ENCODE results near the gene NFYB. TPM values are rescaled to one million over a fixed set of nuclear protein-coding genes. Genes with fewer than 3 reads are reported as not detected.

NFYB gene
- total RNA-seq, 1 experiment from 2014 or later, result 22.4 TPM

DNA sequence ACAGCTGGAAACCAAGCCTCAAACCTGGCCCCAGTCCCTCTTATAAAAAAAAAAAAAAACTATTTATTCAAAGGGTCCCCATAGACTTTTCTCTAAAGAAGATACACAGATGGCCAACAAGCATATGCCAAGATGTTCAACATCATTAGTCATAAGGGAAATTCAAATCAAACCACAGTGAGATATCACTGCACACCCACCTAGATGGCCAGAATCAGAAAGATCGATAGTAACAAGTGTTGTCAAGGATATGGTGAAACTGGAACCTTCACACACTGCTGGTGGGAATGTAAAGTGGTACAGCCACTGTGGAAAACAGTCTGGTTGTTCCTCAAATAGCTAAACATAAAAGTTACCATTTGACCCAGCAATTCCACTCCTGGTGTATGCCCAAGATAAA lies 5.9 kb upstream of the NFYB start:
- TF ChIP-seq RAD21 (IDR thresholded peaks at IDR 0.05; ENCODE audit: low read depth), result no peak
- TF ChIP-seq TCF7L2 (IDR thresholded peaks at IDR 0.05; ENCODE audit: borderline replicate concordance, extremely low read depth, insufficient read depth, insufficient read length), result no peak
- TF ChIP-seq, protein P1, sequence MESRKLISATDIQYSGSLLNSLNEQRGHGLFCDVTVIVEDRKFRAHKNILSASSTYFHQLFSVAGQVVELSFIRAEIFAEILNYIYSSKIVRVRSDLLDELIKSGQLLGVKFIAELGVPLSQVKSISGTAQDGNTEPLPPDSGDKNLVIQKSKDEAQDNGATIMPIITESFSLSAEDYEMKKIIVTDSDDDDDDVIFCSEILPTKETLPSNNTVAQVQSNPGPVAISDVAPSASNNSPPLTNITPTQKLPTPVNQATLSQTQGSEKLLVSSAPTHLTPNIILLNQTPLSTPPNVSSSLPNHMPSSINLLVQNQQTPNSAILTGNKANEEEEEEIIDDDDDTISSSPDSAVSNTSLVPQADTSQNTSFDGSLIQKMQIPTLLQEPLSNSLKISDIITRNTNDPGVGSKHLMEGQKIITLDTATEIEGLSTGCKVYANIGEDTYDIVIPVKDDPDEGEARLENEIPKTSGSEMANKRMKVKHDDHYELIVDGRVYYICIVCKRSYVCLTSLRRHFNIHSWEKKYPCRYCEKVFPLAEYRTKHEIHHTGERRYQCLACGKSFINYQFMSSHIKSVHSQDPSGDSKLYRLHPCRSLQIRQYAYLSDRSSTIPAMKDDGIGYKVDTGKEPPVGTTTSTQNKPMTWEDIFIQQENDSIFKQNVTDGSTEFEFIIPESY (IDR thresholded peaks at IDR 0.05; ENCODE audit: extremely low read depth, insufficient replicate concordance, low read length), result no peak
- intact Hi-C loops (cut with micrococcal nuclease), result no loop called here
- Histone ChIP-seq H3K4me1 (ENCODE audit: control insufficient read depth in 1 of 2, insufficient read depth in 2 of 2, low read length in 2 of 2) (peaks cover 0 to 1% of the 10 kb centered on the region in 2 experiments; a peak in 3 of 4 replicates), H3K27me3 (ENCODE audit: insufficient read depth, low read length) (no peaks in the 10 kb centered on the region), H3K9me3 (ENCODE audit: control insufficient read depth in 1 of 2, insufficient read depth in 1 of 2, low read depth in 1 of 2, low read length in 2 of 2) (no peaks in the 10 kb centered on the region), H3K79me2 (ENCODE audit: insufficient read depth, low read length) (no peaks in the 10 kb centered on the region), H3K36me3 (ENCODE audit: control insufficient read depth in 1 of 2, insufficient read depth in 2 of 2, low read length in 2 of 2) (no peaks in the 10 kb centered on the region), H3K9ac (ENCODE audit: low read length) (no peak overlapping the region), H3K4me2 (ENCODE audit: low read length) (no peak overlapping the region), H3K4me3 (replicated peaks in 1 of 2; ENCODE audit: low read depth in 1 of 2, low read length in 2 of 2) (no peak overlapping the region), H3K27ac (ENCODE audit: low read depth, low read length) (no peak overlapping the region), H3K9me2 (ENCODE audit: insufficient read depth) (no peaks in the 10 kb centered on the region), H2AFZ (ENCODE audit: low read depth, low read length, poor library complexity, severe bottlenecking) (no peak overlapping the region), H4K20me1 (ENCODE audit: insufficient read depth) (no peaks in the 10 kb centered on the region)
- DNase-seq (ENCODE audit: low read depth, low spot score) (no peak), ATAC-seq (no peak)
- POLR2A ChIA-PET, result no interaction called here
- CTCF ChIA-PET, result interaction anchor here (1.0 kb wide), 1 partner anchor 35 kb away, joined by 3 read pairs; no protein-coding TSS in a partner anchor
- RAD21 ChIA-PET (ENCODE audit: low non-redundant PET in 1 of 2, low total read pairs in 2 of 2, uncharacterized antibody in 2 of 2, unreplicated experiment in 2 of 2), result no interaction called here
- BruUV-seq (replicated peaks), result no TSS peak

DNA sequence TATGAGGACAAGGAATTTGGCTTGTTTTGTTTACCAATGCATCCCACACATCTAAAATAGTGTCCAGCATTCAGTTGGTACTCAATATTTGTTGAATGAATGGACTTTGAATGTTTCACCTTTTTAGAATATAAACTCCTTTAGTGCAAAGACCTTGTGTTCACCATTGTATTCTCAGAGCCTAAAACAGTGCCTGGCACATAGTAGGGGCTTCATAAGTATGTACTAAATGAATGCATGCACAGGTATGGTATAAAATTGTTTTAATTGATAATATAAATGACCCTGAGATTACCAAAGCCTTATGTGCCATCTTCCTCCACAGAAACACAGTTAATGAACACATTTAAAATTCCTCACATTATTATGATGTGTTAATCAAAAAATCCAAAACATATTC lies 5.0 kb upstream of the NFYB start:
- intact Hi-C loops (cut with micrococcal nuclease), result no loop called here
- no peak overlapping the region for H2AFZ ChIP-seq (ENCODE audit: low read depth, low read length, poor library complexity, severe bottlenecking)
- H3K9me3 ChIP-seq (ENCODE audit: control insufficient read depth in 1 of 2, insufficient read depth in 1 of 2, low read depth in 1 of 2, low read length in 2 of 2), result no peaks in the 10 kb centered on the region
- RAD21 ChIA-PET (ENCODE audit: low non-redundant PET in 1 of 2, low total read pairs in 2 of 2, uncharacterized antibody in 2 of 2, unreplicated experiment in 2 of 2), result no interaction called here
- no peak overlapping the region for H3K4me2 ChIP-seq (ENCODE audit: low read length)
- no peaks in the 10 kb centered on the region for H3K27me3 ChIP-seq (ENCODE audit: insufficient read depth, low read length)
- H3K36me3 ChIP-seq (ENCODE audit: control insufficient read depth in 1 of 2, insufficient read depth in 2 of 2, low read length in 2 of 2), result no peaks in the 10 kb centered on the region
- H3K4me1 ChIP-seq (ENCODE audit: control insufficient read depth in 1 of 2, insufficient read depth in 2 of 2, low read length in 2 of 2), result peaks cover 6 to 8% of the 10 kb centered on the region in 2 experiments
- no peak overlapping the region for H3K4me3 ChIP-seq (replicated peaks in 1 of 2; ENCODE audit: low read depth in 1 of 2, low read length in 2 of 2)
- CTCF ChIA-PET, result interaction anchor here (1.0 kb wide), 1 partner anchor 34 kb away, joined by 3 read pairs; no protein-coding TSS in a partner anchor
- no peak overlapping the region for H3K9ac ChIP-seq (ENCODE audit: low read length)
- H3K9me2 ChIP-seq (ENCODE audit: insufficient read depth), result no peaks in the 10 kb centered on the region
- no peak overlapping the region for H3K27ac ChIP-seq (ENCODE audit: low read depth, low read length)
- POLR2A ChIA-PET, result no interaction called here
- no peak for DNase-seq (ENCODE audit: low read depth, low spot score)
- no TSS peak for BruUV-seq (replicated peaks)
- H3K79me2 ChIP-seq (ENCODE audit: insufficient read depth, low read length), result no peaks in the 10 kb centered on the region
- no peak for ATAC-seq
- no peaks in the 10 kb centered on the region for H4K20me1 ChIP-seq (ENCODE audit: insufficient read depth)
- TF ChIP-seq TCF7L2 (IDR thresholded peaks at IDR 0.05; ENCODE audit: borderline replicate concordance, extremely low read depth, insufficient read depth, insufficient read length), result no peak
- no peak for TF ChIP-seq POLR2AphosphoS5 (IDR thresholded peaks at IDR 0.05; ENCODE audit: low read depth, low read length)
- TF ChIP-seq FOSL1 (IDR thresholded peaks at IDR 0.05; ENCODE audit: low read depth), result no peak
- TF ChIP-seq ELF1 (IDR thresholded peaks at IDR 0.05; ENCODE audit: borderline replicate concordance, low read depth), result no peak
- TF ChIP-seq, protein P2, sequence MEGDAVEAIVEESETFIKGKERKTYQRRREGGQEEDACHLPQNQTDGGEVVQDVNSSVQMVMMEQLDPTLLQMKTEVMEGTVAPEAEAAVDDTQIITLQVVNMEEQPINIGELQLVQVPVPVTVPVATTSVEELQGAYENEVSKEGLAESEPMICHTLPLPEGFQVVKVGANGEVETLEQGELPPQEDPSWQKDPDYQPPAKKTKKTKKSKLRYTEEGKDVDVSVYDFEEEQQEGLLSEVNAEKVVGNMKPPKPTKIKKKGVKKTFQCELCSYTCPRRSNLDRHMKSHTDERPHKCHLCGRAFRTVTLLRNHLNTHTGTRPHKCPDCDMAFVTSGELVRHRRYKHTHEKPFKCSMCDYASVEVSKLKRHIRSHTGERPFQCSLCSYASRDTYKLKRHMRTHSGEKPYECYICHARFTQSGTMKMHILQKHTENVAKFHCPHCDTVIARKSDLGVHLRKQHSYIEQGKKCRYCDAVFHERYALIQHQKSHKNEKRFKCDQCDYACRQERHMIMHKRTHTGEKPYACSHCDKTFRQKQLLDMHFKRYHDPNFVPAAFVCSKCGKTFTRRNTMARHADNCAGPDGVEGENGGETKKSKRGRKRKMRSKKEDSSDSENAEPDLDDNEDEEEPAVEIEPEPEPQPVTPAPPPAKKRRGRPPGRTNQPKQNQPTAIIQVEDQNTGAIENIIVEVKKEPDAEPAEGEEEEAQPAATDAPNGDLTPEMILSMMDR (IDR thresholded peaks at IDR 0.05 in 2 of 3, conservative IDR thresholded peaks at IDR 0.05 in 1 of 3; ENCODE audit: borderline replicate concordance in 1 of 3, insufficient read depth in 1 of 3, low read depth in 2 of 3, low read length in 2 of 3), result no peak
- TF ChIP-seq JUND (IDR thresholded peaks at IDR 0.05), result no peak
- TF ChIP-seq ZFX (IDR thresholded peaks at IDR 0.05), result no peak
- no peak for TF ChIP-seq CEBPB (IDR thresholded peaks at IDR 0.05; ENCODE audit: low read depth)
- no peak for TF ChIP-seq EGR1 (IDR thresholded peaks at IDR 0.05; ENCODE audit: low read depth)
- TF ChIP-seq EZH2 (IDR thresholded peaks at IDR 0.05), result no peak
- TF ChIP-seq SP1 (IDR thresholded peaks at IDR 0.05; ENCODE audit: low read depth), result no peak
- TF ChIP-seq ZNF274 (IDR thresholded peaks at IDR 0.05; ENCODE audit: low read depth, low read length), result no peak
- no peak for TF ChIP-seq POLR2A (IDR thresholded peaks at IDR 0.05; ENCODE audit: borderline replicate concordance, extremely low read depth, insufficient read depth, insufficient read length)
